Psoas muscle (tissue), 8 donors: ENCODE data around the gene SPATS2L. TPM values are rescaled to one million over a fixed set of nuclear protein-coding genes. Genes with fewer than 3 reads are reported as not detected.

Experiments used
- ATAC-seq, 4 donors: fragments of 200-7000 bp; cut with Tn5 transposase; one replicate each; pipeline ENCODE4 v1.9.1; 2020; ENCODE audit warnings: moderate library complexity in 3 of 4, mild to moderate bottlenecking in 2 of 4
- DNase-seq, 2 donors: peaks; one replicate each; pipeline ENCODE4 v3.0.0-alpha.2; 2020
- H3K27ac ChIP-seq: fragments of 200-600 bp; one replicate; pipeline ENCODE4 v1.8.0; 2022
- H3K27me3 ChIP-seq, 3 donors: fragments of 200-600 bp in 1 of 3; one replicate each; pipeline versions ENCODE4 v1.6.1 to v1.8.0; 2013 to 2022; ENCODE audit warnings: low read length in 2 of 3, mild to moderate bottlenecking in 2 of 3, moderate library complexity in 1 of 3; ENCODE audit not compliant: insufficient read depth in 3 of 3
- H3K36me3 ChIP-seq, 2 donors: fragments of 200-600 bp in 1 of 2; one replicate each; pipeline versions ENCODE4 v1.6.1 to v1.8.0; 2013 to 2022; ENCODE audit warnings: low read depth in 1 of 2, mild to moderate bottlenecking in 1 of 2, moderate library complexity in 1 of 2; ENCODE audit not compliant: insufficient read depth in 1 of 2
- H3K4me1 ChIP-seq: fragments of 200-600 bp; one replicate; pipeline ENCODE4 v1.8.0; 2022
- H3K4me3 ChIP-seq: fragments of 200-600 bp; one replicate; pipeline ENCODE4 v1.8.0; 2022; ENCODE audit warnings: mild to moderate bottlenecking
- H3K9me3 ChIP-seq: fragments of 200-600 bp; one replicate; pipeline ENCODE4 v1.8.0; 2022
- CTCF ChIP-seq: fragments of 200-600 bp; IDR thresholded peaks from one replicate; pipeline ENCODE4 v1.8.0; 2022; ENCODE audit warnings: antibody characterized with exemption
- WGBS, 3 donors: extraction: QIAGEN DNeasy Blood & Tissue Kit; methylation state at CpG; one replicate each; pipeline versions ENCODE4 v1.1.6 to v1.1.7; 2013; 5-methylcytosine and 5-hydroxymethylcytosine counted together
- intact Hi-C, 2 donors: fragments of 100-400 bp; cut with DNase I; formaldehyde crosslinking; loops; one replicate each; pipeline versions ENCODE4 v1.11.0 to v1.14.2; 2022
- polyA plus RNA-seq, 3 donors: library from polyadenylated mRNA; stranded (reverse); fragments of 200-250 nt; gene quantifications; one replicate each; pipeline ENCODE4 v1.2.3, GENCODE V29; 2013
- total RNA-seq, 4 donors: library from RNA; stranded (reverse); fragmentation: NEBNext Ultra II Directional in 2 of 4; extraction: Animal tissue kit (Norgen Biotek cat#: 25700) in 2 of 4; gene quantifications; one replicate each; pipeline versions ENCODE4 v1.2.1 to v1.2.4, GENCODE V29; 2021 to 2023
- donor health status: healthy with polysubstance abuse.
- donor health status: DM: no; HTN: no; CAD: no; lungs with moderate emphysema.
- donor health status: Bipolar disorder and iron deficiency.
- donor health status: healthy.
- donor health status: DM: yes; HTN: yes; CAD: no.
- donor health status: DM: no; HTN: no; CAD: no.
- donor health status: DM: no; HTN: no; CAD: no.
- donor health status: DM: yes; HTN: yes; CAD: no.

Gene SPATS2L
- total and polyA plus RNA-seq, 7 donors = 34.2 to 286 (median 60.2) TPM

DNA sequence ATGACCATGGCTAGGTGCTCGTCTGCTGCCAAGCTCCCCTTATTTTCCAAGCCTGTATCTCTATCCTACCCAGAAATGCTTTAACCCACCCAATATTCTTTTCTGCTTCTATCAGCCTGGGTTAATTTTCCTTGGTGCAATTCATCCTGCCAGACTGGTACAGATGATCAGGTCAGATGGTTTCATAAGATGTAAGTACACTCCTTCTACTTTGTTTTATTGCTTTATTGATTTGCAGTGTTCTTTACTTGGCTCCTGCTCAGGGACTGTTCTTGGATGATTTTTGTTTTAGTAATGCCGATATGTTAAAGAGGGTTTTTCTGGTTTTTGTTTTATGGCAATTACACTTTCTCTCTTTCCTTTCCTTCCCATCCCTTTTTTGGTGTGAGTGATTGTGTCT is 217.1 kb downstream of the SPATS2L start:
- ATAC-seq (no peak), DNase-seq (no peak)
- intact Hi-C loops = no loop called here
- Histone ChIP-seq H3K36me3 (no peaks in the 10 kb centered on the region), H3K27me3 (peaks cover 0 to 8% (median 3%) of the 10 kb centered on the region in 3 donors), H3K4me3 (no peak overlapping the region), H3K27ac (no peak overlapping the region), H3K4me1 (peaks cover 7% of the 10 kb centered on the region), H3K9me3 (no peaks in the 10 kb centered on the region)
- TF ChIP-seq CTCF = no peak
- WGBS, 3 donors = 52 to 59% (median 58%) methylated on average over 2 of the region's 2 CpGs

DNA sequence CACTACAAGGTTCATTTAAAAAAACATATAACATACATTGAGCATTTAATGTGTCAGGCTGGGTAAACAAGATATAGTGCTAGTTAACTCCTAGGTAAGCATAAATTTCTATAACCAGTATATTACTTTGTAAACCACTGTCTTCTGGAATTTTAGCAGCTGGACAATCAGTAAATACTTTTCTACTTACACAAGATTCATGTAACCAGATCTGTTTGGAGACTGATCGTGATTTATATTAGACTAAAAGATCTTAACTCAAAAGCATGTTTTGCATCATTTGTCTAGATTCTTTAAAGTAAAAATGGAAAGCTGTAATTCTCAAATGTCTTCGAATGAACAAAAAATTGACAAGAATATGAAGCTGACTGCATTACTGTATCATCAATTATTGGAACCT is 218.6 kb downstream of the SPATS2L start:
- DNase-seq (no peak), ATAC-seq (no peak)
- no peak for TF ChIP-seq CTCF
- WGBS, 3 donors = 62 to 72% (median 69%) methylated on average over 2 of the region's 2 CpGs
- intact Hi-C loops = no loop called here
- Histone ChIP-seq H3K4me1 (peaks cover 7% of the 10 kb centered on the region), H3K4me3 (peak overlapping the region; percentile 87), H3K27me3 (peaks cover 0 to 8% (median 3%) of the 10 kb centered on the region in 3 donors), H3K36me3 (no peaks in the 10 kb centered on the region), H3K9me3 (no peaks in the 10 kb centered on the region), H3K27ac (no peak overlapping the region)

DNA sequence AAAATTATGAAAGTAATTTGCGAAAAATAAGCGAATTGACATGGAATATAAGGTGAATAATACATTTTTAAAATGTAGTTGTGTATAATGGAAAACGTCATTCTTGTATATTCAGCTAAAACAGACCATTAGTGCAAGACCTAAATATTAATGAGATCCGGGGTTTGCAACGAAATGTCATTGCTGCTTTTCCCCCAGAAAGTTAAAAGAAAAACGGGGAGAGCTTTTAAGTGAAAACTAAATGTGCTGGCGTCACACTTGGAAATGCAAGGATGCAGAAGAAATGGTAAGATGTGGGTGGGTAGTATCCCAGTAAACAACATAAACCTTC is 219.0 kb downstream of the SPATS2L start:
- Histone ChIP-seq H3K4me1 (peaks cover 7% of the 10 kb centered on the region), H3K27me3 (peaks cover 0 to 8% (median 3%) of the 10 kb centered on the region in 3 donors), H3K27ac (peak overlapping the region; percentile 39), H3K4me3 (peak overlapping the region; percentile 87), H3K9me3 (no peaks in the 10 kb centered on the region), H3K36me3 (no peaks in the 10 kb centered on the region)
- 19 to 25% (median 23%) methylated on average over 7 of the region's 7 CpGs for WGBS, 3 donors
- ATAC-seq (no peak), DNase-seq (no peak)
- no peak for TF ChIP-seq CTCF
- intact Hi-C loops = no loop called here

DNA sequence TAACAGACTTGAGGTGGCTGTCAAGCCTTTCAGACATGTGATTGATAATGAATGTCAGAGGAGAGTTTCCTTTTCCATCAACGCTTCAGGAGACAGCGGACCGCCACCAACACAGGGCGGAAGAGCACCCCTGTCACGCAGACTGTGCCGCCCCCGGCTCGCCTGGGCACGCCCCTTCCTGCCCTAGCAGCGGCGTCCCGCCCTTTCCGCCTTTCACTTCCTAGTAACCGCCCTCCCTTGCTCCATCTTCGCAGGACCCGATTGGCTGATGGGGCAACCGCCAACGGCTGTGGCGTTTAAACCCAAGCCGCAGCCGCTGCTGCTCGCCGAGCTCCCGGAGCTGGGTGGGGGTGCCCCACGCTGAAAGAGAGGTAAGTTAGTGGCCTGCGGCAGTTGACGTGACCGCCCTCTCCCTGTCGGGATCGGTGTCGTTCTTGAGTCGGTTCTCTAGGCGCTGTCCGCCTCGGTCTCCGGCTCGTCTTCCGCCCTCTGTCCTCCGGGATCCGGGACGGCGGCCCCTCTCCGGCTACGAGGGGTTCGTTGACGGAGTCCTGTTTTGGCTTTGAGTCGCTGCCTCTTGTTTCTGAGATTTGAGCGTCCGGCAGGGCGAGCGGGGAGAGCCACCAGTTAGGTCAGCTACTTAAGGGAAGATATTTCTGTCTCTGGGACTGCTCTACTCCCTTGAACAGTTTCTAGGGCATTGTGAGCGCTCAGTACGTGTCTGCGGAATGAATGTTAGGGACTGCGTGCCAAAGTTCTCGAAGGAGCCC is 219.6 kb downstream of the SPATS2L start, which contains the start of gene SGO2:
Gene SGO2 (plus strand): TSS at position 326 of the 770 bp plus-strand sequence. CDS start 6,769 bp downstream, outside the sequence.
- no peaks in the 10 kb centered on the region for H3K9me3 ChIP-seq
- intact Hi-C loops = no loop called here
- H3K27ac ChIP-seq = peak within 1 kb of the TSS; percentile 39
- ATAC-seq (peak; percentile 100), DNase-seq (peak; percentile 94 to 97)
- peaks cover 0 to 8% (median 0%) of the 10 kb centered on the region in 3 donors for H3K27me3 ChIP-seq
- H3K4me3 ChIP-seq = peak within 1 kb of the TSS; percentile 87
- WGBS, 3 donors = 0% methylated on average over 56 of the region's 56 CpGs
- TF ChIP-seq CTCF = no peak
- H3K36me3 ChIP-seq = no peaks in the 10 kb centered on the region
- H3K4me1 ChIP-seq = peaks cover 7% of the 10 kb centered on the region
